NT2/D1 (cell line): ENCODE results near the gene MON2.

Source experiments
- SUZ12 ChIP-seq: IDR thresholded peaks from 2 replicates; pipeline ENCODE4 v1.6.1; 2011; ENCODE audit not compliant: insufficient read length, insufficient read depth; ENCODE audit errors: extremely low read depth
- ZNF274 ChIP-seq: IDR thresholded peaks from 2 replicates; pipeline ENCODE4 v1.6.1; 2011; ENCODE audit warnings: mild to moderate bottlenecking, low read depth, low read length

- TF ChIP-seq SUZ12 (no peak), ZNF274 (no peak)
These were observed 39.2 kb downstream of the MON2 start for GRCh38 chr12:62505786-62506185.
